ENCODE data around the gene FABP7.

Gene FABP7

GRCh38 chr6:122825163-122825562, 45.6 kb downstream of the FABP7 start:
- H3K36me3 ChIP-seq (ENCODE audit: control insufficient read depth, insufficient read depth, low read length), result no peaks in the 10 kb centered on the region
- no peak overlapping the region for H3K9ac ChIP-seq (ENCODE audit: low read length)
- H3K4me1 ChIP-seq (ENCODE audit: control insufficient read depth, insufficient read depth, low read length), result no peaks in the 10 kb centered on the region
- no peaks in the 10 kb centered on the region for H3K27me3 ChIP-seq (ENCODE audit: control insufficient read depth, insufficient read depth, low read length)
- no peak overlapping the region for H3K4me3 ChIP-seq (ENCODE audit: low read length)
- H3K9me3 ChIP-seq (ENCODE audit: control insufficient read depth, low read length), result no peaks in the 10 kb centered on the region

DNA sequence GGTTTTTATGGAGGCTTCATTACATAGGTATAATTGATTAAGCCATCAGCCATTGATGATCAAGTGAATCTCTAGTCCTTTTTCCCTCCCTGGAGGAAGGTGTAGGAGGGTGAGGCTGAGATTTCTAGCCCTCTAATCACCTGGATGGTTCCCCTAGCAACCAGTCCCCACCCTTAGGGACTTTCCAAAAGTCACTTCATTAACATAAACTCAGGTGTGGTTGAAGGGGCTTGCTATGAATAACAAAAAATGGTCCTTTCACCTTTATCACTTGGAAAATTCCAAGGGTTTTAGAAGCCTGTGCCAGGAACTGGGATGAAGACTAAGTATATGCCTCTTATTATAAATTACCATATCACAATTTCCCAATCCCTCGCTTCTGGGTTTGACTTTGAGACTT, 49.9 kb downstream of the FABP7 start:
- no peaks in the 10 kb centered on the region for H3K4me1 ChIP-seq (ENCODE audit: control insufficient read depth, insufficient read depth, low read length)
- no peak overlapping the region for H3K9ac ChIP-seq (ENCODE audit: low read length)
- H3K4me3 ChIP-seq (ENCODE audit: low read length), result no peak overlapping the region
- no peaks in the 10 kb centered on the region for H3K36me3 ChIP-seq (ENCODE audit: control insufficient read depth, insufficient read depth, low read length)
- no peaks in the 10 kb centered on the region for H3K9me3 ChIP-seq (ENCODE audit: control insufficient read depth, low read length)
- no peaks in the 10 kb centered on the region for H3K27me3 ChIP-seq (ENCODE audit: control insufficient read depth, insufficient read depth, low read length)

GRCh38 chr6:122831511-122831910, 52.0 kb downstream of the FABP7 start:
- H3K4me3 ChIP-seq (ENCODE audit: low read length), result no peak overlapping the region
- no peaks in the 10 kb centered on the region for H3K4me1 ChIP-seq (ENCODE audit: control insufficient read depth, insufficient read depth, low read length)

DNA sequence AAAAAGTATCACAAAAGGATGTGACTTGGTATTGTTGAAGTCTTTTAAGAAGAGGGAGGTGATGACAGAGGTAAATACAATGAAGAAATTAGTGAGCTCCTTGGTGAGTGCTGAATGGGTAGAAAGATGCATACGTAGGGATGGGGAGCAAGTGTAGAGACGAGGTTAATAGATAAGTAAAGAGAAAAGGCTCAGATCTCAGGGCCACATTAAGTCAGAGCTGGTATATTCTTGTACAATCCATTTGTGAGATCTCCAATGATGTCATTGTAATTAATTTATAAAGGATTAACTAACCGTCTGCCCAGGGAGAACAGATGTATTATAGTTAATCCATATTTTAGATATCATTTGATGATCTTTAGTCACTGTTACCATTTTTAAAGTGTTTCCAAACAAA, 52.9 kb downstream of the FABP7 start:
- no peak overlapping the region for H3K4me3 ChIP-seq (ENCODE audit: low read length)
- no peaks in the 10 kb centered on the region for H3K9me3 ChIP-seq (ENCODE audit: control insufficient read depth, low read length)
- H3K36me3 ChIP-seq (ENCODE audit: control insufficient read depth, insufficient read depth, low read length), result no peaks in the 10 kb centered on the region
- no peak overlapping the region for H3K9ac ChIP-seq (ENCODE audit: low read length)
- H3K4me1 ChIP-seq (ENCODE audit: control insufficient read depth, insufficient read depth, low read length), result no peaks in the 10 kb centered on the region
- H3K27me3 ChIP-seq (ENCODE audit: control insufficient read depth, insufficient read depth, low read length), result no peaks in the 10 kb centered on the region

More at GRCh38 chr6:122831511-122831910, 52.0 kb downstream of the FABP7 start:
- Histone ChIP-seq H3K27me3 (ENCODE audit: control insufficient read depth, insufficient read depth, low read length) (no peaks in the 10 kb centered on the region), H3K36me3 (ENCODE audit: control insufficient read depth, insufficient read depth, low read length) (no peaks in the 10 kb centered on the region), H3K9me3 (ENCODE audit: control insufficient read depth, low read length) (no peaks in the 10 kb centered on the region), H3K9ac (ENCODE audit: low read length) (no peak overlapping the region)

GRCh38 chr6:122833021-122833491, 53.5 kb downstream of the FABP7 start:
- no peak overlapping the region for H3K4me3 ChIP-seq (ENCODE audit: low read length)
- H3K9ac ChIP-seq (ENCODE audit: low read length), result no peak overlapping the region
- H3K4me1 ChIP-seq (ENCODE audit: control insufficient read depth, insufficient read depth, low read length), result no peaks in the 10 kb centered on the region

More at GRCh38 chr6:122833021-122833491, 53.5 kb downstream of the FABP7 start:
- no peaks in the 10 kb centered on the region for H3K9me3 ChIP-seq (ENCODE audit: control insufficient read depth, low read length)
- no peaks in the 10 kb centered on the region for H3K27me3 ChIP-seq (ENCODE audit: control insufficient read depth, insufficient read depth, low read length)
- no peaks in the 10 kb centered on the region for H3K36me3 ChIP-seq (ENCODE audit: control insufficient read depth, insufficient read depth, low read length)

Measured in mucosa of stomach (tissue), 1 donor.